HepG2 (cell line): ENCODE data around the gene UCN. TPM values are rescaled to one million over a fixed set of nuclear protein-coding genes. Genes with fewer than 3 reads are reported as not detected.
"Not testable (repeated sequence)": the region's sequence is repeated elsewhere in the genome, so short reads cannot be mapped to it uniquely, and the experiment has no call there.

Experiments used
- ATAC-seq: fragments of 200-7000 bp; cut with Tn5 transposase; 3 replicates; pipeline ENCODE4 v1.9.1; 2020; ENCODE audit warnings: mild to moderate bottlenecking, moderate library complexity
- BruUV-seq: library from RNA; stranded (reverse); fragments of 400-500 nt; replicated peaks from 2 replicates; lab custom pipeline; 2021; lab: Mats Ljungman, UMichigan
- CTCF ChIA-PET: fragments of 300-600 bp; formaldehyde crosslinking; extraction: SDS; loops from one replicate; lab custom pipeline; 2021; ENCODE audit warnings: low total read pairs, inconsistent platforms, low intra/inter-chr PET ratio; lab: Yijun Ruan, JAX
- POLR2A ChIA-PET: fragments of 350-600 bp; sonication (Branson Sonifier 250); formaldehyde crosslinking; loops from one replicate; lab custom pipeline; 2020; ENCODE audit warnings: antibody characterized with exemption, inconsistent platforms; lab: Yijun Ruan, JAX
- DNase-seq: peaks from one replicate; pipeline ENCODE4 v3.0.0-alpha.2; 2015; ENCODE audit warnings: low spot score
- FAIRE-seq: peaks from 3 replicates; lab custom pipeline; 2011; peaks lifted over from hg19 to GRCh38; lab: Jason Lieb, UNC
- H2AFZ ChIP-seq: one replicate; pipeline ENCODE4 v1.6.1; 2011; ENCODE audit warnings: low read length, inconsistent platforms
- H3K27ac ChIP-seq: fragments of 300-600 bp; 3 replicates; pipeline ENCODE4 v1.8.0; 2011; ENCODE audit warnings: mixed run types, mild to moderate bottlenecking, mixed read lengths, low read length, inconsistent platforms; ENCODE audit not compliant: insufficient read depth; ENCODE audit errors: extremely low read length
- H3K27me3 ChIP-seq, 2 experiments: fragments of 200-600 bp in 1 of 2; 2 replicates in 1 of 2; 3 replicates in 1 of 2; pipeline versions ENCODE4 v1.6.0 to v1.8.0; 2011; ENCODE audit warnings: low read length in 2 of 2, mild to moderate bottlenecking in 2 of 2, moderate library complexity in 2 of 2, inconsistent platforms in 1 of 2; ENCODE audit not compliant: insufficient read depth in 2 of 2, control insufficient read depth in 1 of 2
- H3K36me3 ChIP-seq, 2 experiments: fragments of 200-600 bp in 1 of 2; replicated peaks in 1 of 2; 2 replicates in 1 of 2; 3 replicates in 1 of 2; pipeline versions ENCODE4 v1.5.1 to v1.8.0; 2011; ENCODE audit warnings: low read length in 2 of 2, inconsistent platforms in 1 of 2; ENCODE audit not compliant: insufficient read depth in 2 of 2, control insufficient read depth in 1 of 2
- H3K4me1 ChIP-seq: 2 replicates; pipeline ENCODE4 v1.5.1; 2012; ENCODE audit warnings: low read length, inconsistent platforms; ENCODE audit not compliant: insufficient read depth
- H3K4me2 ChIP-seq: 2 replicates; pipeline ENCODE4 v1.6.0; 2011; ENCODE audit warnings: low read depth, low read length, inconsistent platforms
- H3K4me3 ChIP-seq, 3 experiments: fragments of 200-600 bp in 1 of 3; sonication (generic), shearing (Covaris generic) in 1 of 3; replicated peaks in 1 of 3; 2 replicates each; pipeline ENCODE4 v1.5.1; 2011 to 2016; ENCODE audit warnings: low read length in 3 of 3, inconsistent platforms in 2 of 3, low read depth in 2 of 3, mild to moderate bottlenecking in 2 of 3, control low read depth in 1 of 3, mixed read lengths in 1 of 3; ENCODE audit not compliant: insufficient read depth in 1 of 3
- H3K79me2 ChIP-seq: one replicate; pipeline ENCODE4 v1.6.1; 2011; ENCODE audit warnings: low read length, inconsistent platforms; ENCODE audit not compliant: insufficient read depth
- H3K9ac ChIP-seq: 2 replicates; pipeline ENCODE4 v1.6.0; 2011; ENCODE audit warnings: mild to moderate bottlenecking, low read depth, low read length, inconsistent platforms; ENCODE audit not compliant: insufficient read depth
- H3K9me3 ChIP-seq: 2 replicates; pipeline ENCODE4 v1.5.1; 2012; ENCODE audit warnings: mild to moderate bottlenecking, low read length
- H4K20me1 ChIP-seq: 2 replicates; pipeline ENCODE4 v1.6.0; 2011; ENCODE audit warnings: inconsistent platforms, mild to moderate bottlenecking, low read length, moderate library complexity; ENCODE audit not compliant: insufficient read depth
- FOXK2 ChIP-seq: fragments of 450-650 bp; IDR thresholded peaks from 2 replicates; pipeline ENCODE4 v1.6.1; 2016
- HNRNPK ChIP-seq: fragments of 200-400 bp; formaldehyde crosslinking; IDR thresholded peaks from 2 replicates; pipeline ENCODE4 v1.6.1; 2018; ENCODE audit warnings: low read length, low read depth, moderate library complexity, mild to moderate bottlenecking; ENCODE audit not compliant: poor library complexity, severe bottlenecking
- MEF2D ChIP-seq: sonication (generic); formaldehyde crosslinking; IDR thresholded peaks from 2 replicates; pipeline ENCODE4 v1.5.1; 2020; ENCODE audit warnings: mild to moderate bottlenecking, missing genetic modification reagents
- SMC3 ChIP-seq: IDR thresholded peaks from 2 replicates; pipeline ENCODE4 v1.6.1; 2011; ENCODE audit warnings: low read length, improper control_type of control experiment
- ZNF12 ChIP-seq: sonication (generic); formaldehyde crosslinking; IDR thresholded peaks from 2 replicates; pipeline ENCODE4 v1.5.0; 2020; ENCODE audit warnings: missing genetic modification reagents
- ZNF598 ChIP-seq: sonication (generic); formaldehyde crosslinking; IDR thresholded peaks from 2 replicates; pipeline ENCODE4 v1.5.1; 2020; ENCODE audit warnings: mild to moderate bottlenecking, missing genetic modification reagents, borderline replicate concordance
- ZSCAN20 ChIP-seq: sonication (generic); formaldehyde crosslinking; IDR thresholded peaks from 2 replicates; pipeline ENCODE4 v1.4.0; 2020; ENCODE audit warnings: missing genetic modification reagents, mild to moderate bottlenecking, borderline replicate concordance
- WGBS: methylation state at CpG from one replicate; pipeline ENCODE4 v1.1.6; 2017; ENCODE audit warnings: low lambda C conversion rate; 5-methylcytosine and 5-hydroxymethylcytosine counted together
- in situ Hi-C: cut with HindIII; loops from 2 replicates; pipeline ENCODE4 v1.10.0; 2017; ENCODE audit warnings: low pct_unique_long_range_greater_than_20kb; ENCODE audit not compliant: extremely low pct_ligation_motif_present
- intact Hi-C: fragments of 100-400 bp; cut with micrococcal nuclease; formaldehyde crosslinking; loops from one replicate; pipeline ENCODE4 v1.10.0; 2022; ENCODE audit not compliant: unreplicated experiment
- polyA plus RNA-seq, 8 experiments: library from polyadenylated mRNA; depleted of rRNA in 3 of 8; stranded (reverse) in 7 of 8; unstranded in 1 of 8; fragments of >200 nt; fragmentation: Illumina TruSeq in 4 of 8; extraction: Trizol in 4 of 8; gene quantifications; 2 replicates each; pipeline versions ENCODE4 v1.2.1 to v1.2.3, GENCODE V29; 2011 to 2016; ENCODE audit warnings: low read depth in 4 of 8, missing spikeins in 1 of 8, mixed read lengths in 1 of 8; ENCODE audit not compliant: insufficient read depth in 1 of 8
- total RNA-seq, 5 experiments: library from RNA; depleted of rRNA; stranded (reverse); fragments of >200 nt; fragmentation: Illumina TruSeq; extraction: Trizol; gene quantifications; 2 replicates each; pipeline ENCODE4 v1.2.3, GENCODE V29; 2016; ENCODE audit warnings: low read depth in 1 of 5
- TF ChIP-seq, protein P1 (sequence below): IDR thresholded peaks from 2 replicates; pipeline ENCODE4 v1.6.1; 2016; ENCODE audit warnings: low read depth
- TF ChIP-seq, protein P2 (sequence below): sonication (generic); formaldehyde crosslinking; IDR thresholded peaks from 2 replicates; pipeline ENCODE4 v1.5.0; 2020; ENCODE audit warnings: missing genetic modification reagents, mild to moderate bottlenecking, borderline replicate concordance
- TF ChIP-seq, protein P3 (sequence below): sonication (generic); formaldehyde crosslinking; IDR thresholded peaks from 2 replicates; pipeline ENCODE4 v1.5.0; 2020; ENCODE audit warnings: mild to moderate bottlenecking, missing genetic modification reagents

The UCN gene
- total and polyA plus RNA-seq, 2 of the 13 experiments (the other 11 are each of a cell fraction or from before 2014, with no cell fraction given): 1.2 to 2.3 TPM

DNA sequence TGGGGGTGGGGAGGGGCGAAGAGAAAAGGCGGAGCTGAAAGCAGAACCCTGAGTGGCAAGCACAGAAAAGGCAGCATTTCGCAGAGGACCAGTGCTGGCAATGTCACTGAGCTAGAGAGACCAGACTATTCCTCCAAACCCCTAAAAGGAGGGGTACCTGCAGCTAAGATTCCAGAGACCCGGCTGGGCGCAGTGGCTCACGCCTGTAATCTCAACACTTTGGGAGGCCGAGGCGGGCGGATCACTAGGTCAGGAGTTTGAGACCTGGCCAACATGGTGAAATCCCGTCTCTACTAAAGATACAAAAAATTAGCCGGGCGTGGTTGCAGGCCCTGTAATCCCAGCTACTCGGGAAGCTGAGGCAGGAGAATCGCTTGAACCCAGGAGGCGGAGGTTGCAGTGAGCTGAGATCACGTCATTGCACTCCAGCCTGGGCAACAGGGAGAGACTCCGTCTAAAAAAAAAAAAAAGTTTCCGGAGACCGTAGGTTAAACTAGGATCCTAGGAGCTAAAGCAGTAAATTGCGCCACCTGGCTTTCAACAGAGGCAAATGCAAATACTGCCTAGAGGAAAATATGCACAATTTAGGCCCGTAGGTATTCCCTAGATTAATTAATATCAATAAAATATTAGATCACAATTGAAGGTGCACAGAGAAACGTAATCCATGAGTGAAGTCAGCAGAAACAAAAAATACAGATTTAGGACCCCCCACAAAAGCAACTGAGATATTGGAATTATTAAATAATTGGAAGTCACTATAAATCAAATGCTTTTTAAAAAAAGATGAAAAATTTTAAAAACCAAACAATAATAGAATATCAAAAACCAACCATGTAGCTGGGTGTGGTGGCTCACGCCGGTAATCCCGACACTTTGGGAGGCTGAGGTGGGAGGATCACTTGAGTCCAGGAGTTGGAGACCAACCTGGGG, 4.9 kb downstream of the UCN start (continued):
- TF ChIP-seq HNRNPK (no peak), ZNF12 (CRISPR knock-in tag) (peak; percentile 22; the same call in 1 of the 2 replicates), MEF2D (0 out of 2 replicates have a peak, but pooled peaks have one; percentile 64), ZSCAN20 (no peak), ZNF598 (CRISPR knock-in tag) (peak; percentile 71; the same call in 1 of the 2 replicates), SMC3 (peak; percentile 88), FOXK2 (peak; percentile 32; the same call in 1 of the 2 replicates)
- TF ChIP-seq, protein P1, sequence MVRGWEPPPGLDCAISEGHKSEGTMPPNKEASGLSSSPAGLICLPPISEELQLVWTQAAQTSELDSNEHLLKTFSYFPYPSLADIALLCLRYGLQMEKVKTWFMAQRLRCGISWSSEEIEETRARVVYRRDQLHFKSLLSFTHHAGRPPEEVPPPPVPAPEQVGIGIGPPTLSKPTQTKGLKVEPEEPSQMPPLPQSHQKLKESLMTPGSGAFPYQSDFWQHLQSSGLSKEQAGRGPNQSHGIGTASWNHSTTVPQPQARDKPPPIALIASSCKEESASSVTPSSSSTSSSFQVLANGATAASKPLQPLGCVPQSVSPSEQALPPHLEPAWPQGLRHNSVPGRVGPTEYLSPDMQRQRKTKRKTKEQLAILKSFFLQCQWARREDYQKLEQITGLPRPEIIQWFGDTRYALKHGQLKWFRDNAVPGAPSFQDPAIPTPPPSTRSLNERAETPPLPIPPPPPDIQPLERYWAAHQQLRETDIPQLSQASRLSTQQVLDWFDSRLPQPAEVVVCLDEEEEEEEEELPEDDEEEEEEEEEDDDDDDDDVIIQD: peak; percentile 36; the same call in 1 of the 2 replicates
- TF ChIP-seq, protein P2, sequence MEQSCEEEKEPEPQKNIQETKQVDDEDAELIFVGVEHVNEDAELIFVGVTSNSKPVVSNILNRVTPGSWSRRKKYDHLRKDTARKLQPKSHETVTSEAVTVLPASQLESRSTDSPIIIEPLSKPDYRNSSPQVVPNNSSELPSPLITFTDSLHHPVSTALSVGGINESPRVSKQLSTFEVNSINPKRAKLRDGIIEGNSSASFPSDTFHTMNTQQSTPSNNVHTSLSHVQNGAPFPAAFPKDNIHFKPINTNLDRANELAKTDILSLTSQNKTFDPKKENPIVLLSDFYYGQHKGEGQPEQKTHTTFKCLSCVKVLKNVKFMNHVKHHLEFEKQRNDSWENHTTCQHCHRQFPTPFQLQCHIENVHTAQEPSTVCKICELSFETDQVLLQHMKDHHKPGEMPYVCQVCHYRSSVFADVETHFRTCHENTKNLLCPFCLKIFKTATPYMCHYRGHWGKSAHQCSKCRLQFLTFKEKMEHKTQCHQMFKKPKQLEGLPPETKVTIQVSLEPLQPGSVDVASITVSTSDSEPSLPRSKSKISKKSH: no peak

DNA sequence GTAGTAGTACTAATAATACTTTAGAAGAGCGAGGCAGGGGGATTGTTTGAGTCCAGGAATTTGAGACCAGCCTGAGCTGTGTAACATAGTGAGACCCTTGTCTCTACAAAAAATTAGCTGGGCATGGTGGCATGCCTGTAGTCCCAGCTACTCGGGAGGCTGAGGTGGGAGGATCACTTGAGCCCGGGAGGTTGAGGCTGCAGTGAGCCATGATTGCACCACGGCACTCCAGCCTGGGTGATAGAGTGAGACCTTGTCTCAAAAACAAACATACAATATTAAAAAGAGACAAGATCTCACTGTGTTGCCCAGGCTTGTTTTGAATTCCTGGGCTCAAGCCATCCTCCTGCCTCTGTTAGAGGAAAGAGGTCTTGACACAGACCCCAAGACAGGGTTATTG, 7.6 kb downstream of the UCN start:
- H3K27me3 ChIP-seq, H3K79me2 ChIP-seq, H3K9ac ChIP-seq, FAIRE-seq, POLR2A ChIA-PET, H2AFZ ChIP-seq, in situ Hi-C loops, H4K20me1 ChIP-seq, H3K4me2 ChIP-seq, H3K4me3 ChIP-seq, intact Hi-C loops, H3K36me3 ChIP-seq, H3K9me3 ChIP-seq, CTCF ChIA-PET, BruUV-seq, ATAC-seq, H3K27ac ChIP-seq, DNase-seq: not testable (repeated sequence)
- peaks cover 51% of the 10 kb centered on the region for H3K4me1 ChIP-seq
- 62% methylated on average over 4 of the region's 4 CpGs for WGBS
- TF ChIP-seq, protein P3, sequence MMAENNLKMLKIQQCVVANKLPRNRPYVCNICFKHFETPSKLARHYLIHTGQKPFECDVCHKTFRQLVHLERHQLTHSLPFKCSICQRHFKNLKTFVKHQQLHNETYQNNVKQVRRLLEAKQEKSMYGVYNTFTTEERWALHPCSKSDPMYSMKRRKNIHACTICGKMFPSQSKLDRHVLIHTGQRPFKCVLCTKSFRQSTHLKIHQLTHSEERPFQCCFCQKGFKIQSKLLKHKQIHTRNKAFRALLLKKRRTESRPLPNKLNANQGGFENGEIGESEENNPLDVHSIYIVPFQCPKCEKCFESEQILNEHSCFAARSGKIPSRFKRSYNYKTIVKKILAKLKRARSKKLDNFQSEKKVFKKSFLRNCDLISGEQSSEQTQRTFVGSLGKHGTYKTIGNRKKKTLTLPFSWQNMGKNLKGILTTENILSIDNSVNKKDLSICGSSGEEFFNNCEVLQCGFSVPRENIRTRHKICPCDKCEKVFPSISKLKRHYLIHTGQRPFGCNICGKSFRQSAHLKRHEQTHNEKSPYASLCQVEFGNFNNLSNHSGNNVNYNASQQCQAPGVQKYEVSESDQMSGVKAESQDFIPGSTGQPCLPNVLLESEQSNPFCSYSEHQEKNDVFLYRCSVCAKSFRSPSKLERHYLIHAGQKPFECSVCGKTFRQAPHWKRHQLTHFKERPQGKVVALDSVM (CRISPR knock-in tag): peak; percentile 80
